ENCODE results near the gene SDF4.

The SDF4 gene

GRCh38 chr1:1216770-1217620 is 14.8 kb downstream of the SDF4 start:
- no peak for DNase-seq (ENCODE audit: low read depth)
- no peak for TF ChIP-seq CTCF (conservative IDR thresholded peaks at IDR 0.05; ENCODE audit: low read length)
- no peak overlapping the region for H3K4me3 ChIP-seq (ENCODE audit: low read length)

- H3K4me3 ChIP-seq (ENCODE audit: low read length), result no peak overlapping the region
- no peak for TF ChIP-seq CTCF (conservative IDR thresholded peaks at IDR 0.05; ENCODE audit: low read length)
- no peak for DNase-seq (ENCODE audit: low read depth)
These were observed 15.8 kb downstream of the SDF4 start for GRCh38 chr1:1215881-1216605.

- no peak for TF ChIP-seq CTCF (conservative IDR thresholded peaks at IDR 0.05; ENCODE audit: low read length)
- DNase-seq (ENCODE audit: low read depth), result no peak
- no peak overlapping the region for H3K4me3 ChIP-seq (ENCODE audit: low read length)
These were observed 16.6 kb downstream of the SDF4 start for GRCh38 chr1:1215080-1215676.

- no peak within 1 kb of the TSS for H3K4me3 ChIP-seq (ENCODE audit: low read length)
- TF ChIP-seq CTCF (conservative IDR thresholded peaks at IDR 0.05; ENCODE audit: low read length), result no peak
These were observed 18.2 kb downstream of the SDF4 start, which contains the start of gene TNFRSF4 for GRCh38 chr1:1213345-1214265. Gene TNFRSF4, minus strand, starts transcription at chr1:1214153. Its CDS starts 26 bp downstream, at chr1:1214127.

GRCh38 chr1:1212780-1213344 is 18.9 kb downstream of the SDF4 start:
- no peak for DNase-seq (ENCODE audit: low read depth)
- H3K4me3 ChIP-seq (ENCODE audit: low read length), result no peak overlapping the region
- TF ChIP-seq CTCF (conservative IDR thresholded peaks at IDR 0.05; ENCODE audit: low read length), result no peak

More at GRCh38 chr1:1213345-1214265, 18.2 kb downstream of the SDF4 start, which contains the start of gene TNFRSF4:
- no peak for DNase-seq (ENCODE audit: low read depth)

Measured in AG10803 (cell line).